Activated T-cell treated with anti-CD3 and anti-CD28 coated beads for 48 hours (primary cell): ENCODE measurements around the gene ABHD3.
"Not testable (repeated sequence)": the region's sequence is repeated elsewhere in the genome, so short reads cannot be mapped to it uniquely, and the experiment has no call there.

Source experiments
- DNase-seq: peaks from one replicate; pipeline ENCODE4 v3.0.0-alpha.2; 2020; ENCODE audit warnings: low read depth

Gene ABHD3

DNA sequence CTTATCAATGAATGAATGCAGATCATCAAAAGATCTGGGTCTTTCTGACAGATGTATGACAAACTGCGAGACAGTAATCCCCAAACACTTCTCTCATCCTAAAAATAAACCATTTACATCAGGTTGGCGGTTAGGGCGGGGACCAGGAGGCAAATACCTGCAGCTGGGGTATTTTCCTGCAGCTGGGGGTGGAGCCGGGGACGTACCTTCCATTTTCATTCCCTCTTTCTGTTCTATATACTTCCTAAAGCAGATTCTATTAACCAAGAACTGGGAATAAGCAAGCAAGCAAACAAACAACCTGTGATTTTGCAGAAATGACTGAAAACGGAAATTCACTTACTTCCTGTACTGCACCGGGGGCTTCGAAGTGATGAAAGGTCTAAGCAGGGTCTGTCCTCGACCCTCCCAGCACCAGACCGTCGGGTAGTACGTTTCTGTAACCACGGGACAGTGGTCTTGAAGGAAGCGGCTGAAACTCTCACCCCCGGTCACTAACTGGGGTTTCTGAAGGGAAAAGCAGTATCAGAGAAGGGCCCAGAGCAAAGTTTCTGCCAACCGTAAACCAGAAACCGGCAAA lies 1.2 kb downstream of the ABHD3 start:
- DNase-seq = no peak

DNA sequence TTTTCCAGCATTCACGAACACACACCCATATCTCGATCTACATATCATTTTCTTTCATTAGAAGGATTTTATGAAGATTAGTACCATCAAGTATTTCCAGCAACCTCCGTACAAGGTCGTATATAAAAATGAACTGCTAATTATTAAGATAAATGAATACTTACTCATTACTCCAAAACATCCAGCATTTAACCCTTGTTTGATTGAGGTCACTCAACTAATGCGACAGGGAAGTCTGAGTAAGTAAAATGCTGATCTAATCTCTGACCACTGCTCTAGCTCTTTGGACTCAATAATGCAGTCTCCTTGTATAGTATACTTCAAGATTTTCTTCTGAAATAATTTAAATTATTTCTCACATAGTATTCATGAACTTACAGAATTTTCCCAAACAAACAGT lies 2.0 kb downstream of the ABHD3 start:
- no peak for DNase-seq

DNA sequence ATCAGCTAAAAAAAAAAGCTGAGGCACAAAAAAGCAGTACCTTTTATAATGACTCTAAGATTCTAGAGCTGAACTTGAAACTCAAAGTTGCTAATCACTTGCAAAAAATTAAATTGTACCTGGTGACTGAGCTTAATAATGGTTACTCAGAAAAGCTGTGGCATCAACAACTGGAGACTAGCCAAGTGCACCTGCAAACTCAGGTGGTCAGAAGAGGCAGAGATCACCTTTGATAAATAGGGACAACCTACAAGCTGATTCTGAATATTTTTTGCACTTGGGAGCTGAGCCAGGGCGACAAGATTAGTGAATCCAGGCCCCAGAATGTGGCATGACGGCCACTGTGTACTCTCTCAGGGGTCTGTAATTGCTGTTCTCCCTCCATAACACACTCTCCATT lies 3.0 kb downstream of the ABHD3 start:
- no peak for DNase-seq

DNA sequence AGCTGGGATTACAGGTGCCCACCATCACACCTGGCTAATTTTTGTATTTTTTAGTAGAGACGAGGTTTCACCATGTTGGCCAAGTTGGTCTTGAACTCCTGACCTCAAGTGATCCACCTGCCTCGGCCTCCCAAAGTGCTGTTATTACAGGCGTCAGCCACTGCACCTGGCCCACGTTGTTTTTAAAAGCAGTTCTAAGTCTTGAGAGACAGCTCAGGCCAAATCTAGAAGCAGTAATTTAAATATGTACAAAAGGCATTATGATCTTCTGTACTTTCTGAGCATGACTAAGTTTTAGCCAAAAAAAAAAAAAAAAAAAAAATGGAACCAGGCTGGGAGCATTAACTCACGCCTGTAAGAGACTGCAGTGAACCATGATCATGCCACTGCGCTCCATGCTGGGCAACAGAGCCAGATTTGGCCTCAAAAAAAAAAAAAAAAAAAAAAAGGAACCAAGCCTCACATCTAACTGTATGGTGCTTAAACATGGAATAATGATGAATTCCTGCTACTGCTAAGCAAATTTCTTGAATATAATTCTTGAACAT lies 4.0 kb downstream of the ABHD3 start:
- no peak for DNase-seq

DNA sequence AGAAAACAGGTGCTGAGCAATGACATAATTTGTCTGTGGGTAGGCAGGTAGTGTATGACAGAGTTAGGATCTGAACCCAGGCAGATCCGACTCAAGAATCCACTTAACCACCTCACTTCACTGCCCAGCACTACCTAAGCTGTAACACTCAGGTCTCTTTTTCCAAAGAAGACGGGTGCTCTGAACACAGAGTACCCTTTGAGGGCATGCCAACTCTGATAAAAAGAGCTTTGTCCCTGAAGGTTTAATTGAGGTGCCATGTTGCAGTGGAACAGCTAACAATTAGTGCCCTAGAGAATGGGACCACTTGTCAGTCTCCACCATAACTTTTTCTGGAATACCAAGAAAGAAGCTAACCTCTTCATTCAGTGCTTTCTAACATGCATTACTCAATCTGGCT lies 11.3 kb downstream of the ABHD3 start:
- DNase-seq = no peak

DNA sequence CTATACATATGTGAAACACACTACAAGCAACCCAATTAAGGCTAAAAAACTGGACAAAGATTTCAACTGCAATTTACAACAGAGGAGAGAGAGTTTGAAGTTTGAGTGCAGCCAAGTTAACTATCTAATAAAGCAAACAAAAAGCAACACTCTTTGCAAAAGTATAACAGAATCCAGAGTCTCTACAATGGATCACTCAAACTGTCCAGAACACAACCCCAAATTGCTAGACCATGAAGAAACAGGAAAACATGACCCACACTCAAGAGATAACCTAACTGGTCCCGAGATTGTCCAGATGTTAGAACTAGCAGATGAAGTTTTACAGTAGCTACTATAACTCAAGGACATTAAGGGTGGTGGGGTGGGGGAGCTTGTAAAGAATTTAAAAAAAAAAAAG lies 14.8 kb downstream of the ABHD3 start:
- DNase-seq = no peak

DNA sequence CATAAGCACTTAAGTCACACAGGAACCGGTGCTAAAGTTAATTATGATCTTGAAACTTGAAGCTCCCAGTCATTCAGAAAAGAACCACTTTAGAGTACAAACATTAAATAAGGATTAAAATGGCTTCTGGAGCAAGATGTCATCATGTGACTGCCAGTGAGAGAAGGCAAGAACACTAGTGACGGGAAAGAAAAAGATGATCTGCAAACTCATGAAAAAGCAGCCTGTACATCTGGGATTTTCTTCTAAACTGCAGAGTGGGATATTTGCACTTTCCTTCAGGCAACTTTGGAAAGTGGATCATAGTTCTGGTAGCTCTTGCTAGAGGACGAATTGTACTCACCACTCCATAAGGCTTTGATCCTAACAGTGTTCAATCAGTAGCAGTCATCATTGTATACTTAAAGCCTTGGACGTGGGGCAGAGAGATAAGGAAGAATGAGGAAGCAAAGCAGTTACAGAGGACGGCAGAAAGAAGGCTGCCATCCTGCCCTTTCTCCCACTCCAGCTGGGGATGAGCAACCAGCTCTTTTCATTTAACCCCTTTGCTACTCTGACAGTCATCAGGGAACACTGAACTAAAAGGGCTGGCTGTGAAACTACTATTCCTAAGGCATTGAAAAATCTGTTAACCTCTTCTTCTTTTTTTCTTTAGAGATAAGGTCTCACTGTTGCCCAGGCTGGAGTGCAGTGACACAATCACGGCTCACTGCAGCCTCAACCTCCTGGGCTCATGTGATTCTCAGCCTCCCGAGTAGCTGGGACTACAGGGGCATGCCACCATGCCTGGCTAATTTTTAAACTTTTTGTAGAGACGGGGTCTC lies 18.1 kb downstream of the ABHD3 start:
- DNase-seq = no peak

DNA sequence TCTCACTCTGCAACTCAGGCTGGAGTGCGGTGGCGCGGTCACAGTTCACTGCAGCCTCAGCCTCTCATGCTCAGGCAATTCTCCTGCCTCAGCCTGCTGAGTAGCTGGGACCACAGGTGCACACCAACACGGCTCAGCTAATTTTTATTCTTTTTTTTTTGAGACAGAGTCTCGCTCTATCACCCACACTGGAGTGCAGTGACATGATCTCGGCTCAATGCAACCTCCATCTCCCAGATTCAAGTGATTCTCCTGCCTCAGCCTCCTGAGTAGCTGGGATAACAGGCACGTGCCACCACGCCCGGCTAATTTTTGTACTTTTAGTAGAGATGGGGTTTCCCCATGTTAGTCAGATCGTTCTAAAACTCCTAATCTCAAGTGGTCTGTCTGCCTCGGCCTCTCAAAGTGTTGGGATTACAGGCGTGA lies 19.0 kb downstream of the ABHD3 start:
- DNase-seq = not testable (repeated sequence)

DNA sequence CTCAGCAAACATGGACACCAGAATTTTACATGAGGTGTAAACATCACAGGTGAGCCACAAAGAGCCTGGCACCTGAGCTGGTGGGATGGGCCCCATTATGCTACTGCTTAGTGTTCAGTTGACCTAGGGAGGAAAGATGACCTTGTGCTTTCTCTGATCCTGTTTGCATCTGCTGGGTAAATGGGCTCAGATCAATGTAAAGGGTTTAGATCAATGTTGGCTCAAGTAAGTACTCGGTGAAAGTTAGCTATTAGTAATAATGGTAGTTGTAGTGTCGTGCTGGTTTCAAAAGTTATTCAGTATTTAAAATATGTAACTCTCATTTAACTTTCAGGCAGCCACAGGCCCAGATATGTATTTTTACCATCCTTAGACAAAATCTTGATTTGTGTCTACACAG lies 19.8 kb downstream of the ABHD3 start:
- DNase-seq = no peak

DNA sequence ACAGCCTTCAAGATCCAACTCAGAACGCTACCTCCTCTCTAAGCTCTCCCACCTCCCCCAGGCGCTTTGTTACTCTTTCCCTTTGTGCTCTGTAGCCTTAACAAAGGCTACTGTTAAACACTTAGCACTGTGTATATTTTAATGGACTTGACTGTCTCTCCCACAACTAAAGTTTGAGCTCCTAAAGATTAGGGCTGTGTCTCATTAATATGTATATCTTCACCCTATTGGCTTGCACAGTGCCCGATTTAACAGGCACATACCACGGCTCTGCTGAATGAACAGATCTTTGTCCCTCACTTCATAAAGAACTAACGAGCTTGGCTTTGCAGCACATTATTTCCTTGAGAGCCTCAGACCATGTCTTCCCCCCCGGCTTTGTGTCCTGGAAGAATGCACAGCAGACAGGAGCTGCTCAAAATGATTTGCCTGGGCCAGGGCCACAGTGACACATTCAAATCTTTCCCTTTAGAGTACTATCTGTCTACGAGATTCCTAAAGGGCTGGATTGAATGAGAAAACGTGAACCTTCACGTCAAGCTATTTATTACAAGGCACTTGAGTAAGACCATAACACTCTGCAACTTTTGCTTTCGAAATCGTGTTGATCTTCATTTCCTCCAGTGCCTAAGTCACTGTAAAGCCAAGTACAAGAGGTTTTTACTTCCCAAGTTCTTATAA lies 22.1 kb downstream of the ABHD3 start:
- DNase-seq = no peak

DNA sequence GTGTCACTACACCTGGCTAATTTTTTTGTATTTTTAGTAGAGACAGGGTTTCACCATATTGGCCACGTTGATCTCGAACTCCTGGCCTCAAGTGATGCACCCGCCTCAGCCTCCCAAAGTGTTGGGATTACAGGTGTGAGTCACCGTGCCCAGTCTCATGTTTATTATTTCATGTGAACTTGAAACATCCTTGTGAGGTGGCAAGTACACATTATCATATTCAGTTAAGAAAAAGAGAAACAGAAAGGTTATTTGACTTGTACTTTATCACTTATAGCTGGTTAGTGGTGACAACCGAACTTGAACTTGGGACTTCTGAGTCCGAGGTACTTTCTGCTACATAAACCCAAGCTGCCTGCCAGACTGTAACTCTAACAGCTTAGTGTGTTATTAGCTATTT lies 24.4 kb downstream of the ABHD3 start:
- no peak for DNase-seq

DNA sequence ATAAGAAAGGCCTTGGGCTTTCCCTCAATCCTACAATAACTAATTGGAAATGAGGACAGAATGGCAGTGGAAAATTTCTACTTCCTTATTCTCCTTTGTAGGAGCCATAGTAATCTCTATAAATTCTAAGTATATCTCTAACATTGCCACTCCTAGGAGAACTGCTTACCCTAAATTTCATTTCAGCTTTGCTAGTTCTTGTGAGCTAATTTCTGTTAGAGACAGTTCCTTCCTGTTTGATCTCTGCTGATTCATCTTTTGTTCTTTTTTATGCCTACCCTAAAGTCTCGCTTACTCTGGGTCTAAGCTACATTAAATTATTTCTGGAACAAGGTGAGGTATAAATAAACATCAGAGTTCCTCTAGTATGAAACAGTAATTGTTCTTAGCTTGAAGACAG lies 25.7 kb downstream of the ABHD3 start:
- no peak for DNase-seq

DNA sequence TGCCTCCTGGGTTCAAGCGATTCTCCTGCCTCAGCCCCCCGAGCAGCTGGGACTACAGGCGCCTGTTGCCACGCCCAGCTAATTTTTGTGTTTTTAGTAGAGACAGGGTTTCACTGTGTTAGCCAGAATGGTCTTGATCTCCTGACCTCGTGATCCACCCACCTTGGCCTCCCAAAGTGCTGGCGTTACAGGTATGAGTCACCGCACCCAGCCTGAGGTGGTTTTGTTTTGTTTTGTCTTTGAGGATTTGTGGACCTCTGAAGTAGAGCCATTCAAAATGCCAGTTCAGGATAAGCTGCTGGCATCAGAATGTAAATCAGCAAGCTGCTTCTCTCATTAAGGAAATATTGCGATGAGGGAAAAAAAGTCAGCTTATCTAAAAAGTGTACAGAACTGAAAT lies 29.2 kb downstream of the ABHD3 start:
- DNase-seq = peak; percentile 15

DNA sequence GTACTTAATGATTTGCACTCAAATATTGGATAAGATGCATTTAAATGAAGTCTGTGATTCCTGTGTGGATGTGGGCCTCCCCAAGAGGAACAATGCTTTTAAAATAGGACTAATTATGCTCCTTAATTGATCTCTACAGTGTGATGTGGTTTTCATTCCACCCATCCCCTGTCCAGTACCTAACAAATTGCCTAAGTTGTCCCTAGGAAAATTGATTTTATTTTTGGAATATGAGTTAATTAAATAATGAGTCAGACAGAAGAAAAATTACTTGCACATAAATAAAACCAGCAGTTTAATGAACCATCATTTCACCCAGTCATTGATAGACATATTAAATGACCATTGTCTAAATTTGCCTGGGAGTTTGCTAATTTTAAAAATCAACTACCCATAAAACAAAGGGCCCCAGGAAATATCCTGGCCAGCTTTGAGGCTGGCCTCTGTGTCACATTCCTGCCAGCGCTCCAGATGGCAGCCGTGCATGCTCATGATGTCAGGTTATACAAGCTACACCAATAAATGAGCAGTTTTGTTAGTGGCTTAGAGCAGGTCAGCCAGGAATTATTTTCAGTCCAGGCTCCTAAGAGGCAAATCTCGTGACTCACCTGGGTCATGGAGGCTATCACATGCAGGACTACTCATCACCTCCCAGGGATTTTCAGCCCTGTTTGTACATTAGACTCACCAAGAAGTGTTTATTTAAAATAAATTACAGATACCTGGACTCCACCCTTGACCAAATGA lies 31.9 kb downstream of the ABHD3 start:
- no peak for DNase-seq

DNA sequence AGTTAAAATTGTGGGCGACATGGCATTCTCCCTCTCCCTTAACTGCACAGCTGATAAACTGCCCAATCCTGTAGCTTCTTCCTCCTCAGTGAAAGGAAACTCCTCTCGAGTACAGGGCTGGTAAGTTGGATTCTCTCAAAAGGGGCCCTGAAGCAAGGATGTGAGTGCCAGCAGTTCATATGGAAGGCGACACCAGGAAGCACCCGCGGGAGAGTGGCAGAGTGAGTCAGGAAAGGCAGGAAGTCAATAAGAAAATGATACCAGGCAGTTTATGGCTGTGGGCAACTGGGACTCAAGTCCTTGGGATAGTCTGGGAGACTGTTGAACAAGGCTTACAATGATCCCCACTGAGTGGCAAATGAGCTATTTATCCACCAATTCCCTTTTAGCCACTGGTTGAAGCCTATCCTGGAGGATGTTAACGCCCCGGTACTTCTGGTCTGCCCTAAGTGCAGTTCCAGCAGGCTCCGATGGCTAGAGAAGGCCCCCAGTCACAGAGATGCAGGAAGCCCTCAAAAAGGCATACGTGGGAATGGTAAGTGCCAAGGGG lies 34.8 kb downstream of the ABHD3 start:
- DNase-seq = no peak

DNA sequence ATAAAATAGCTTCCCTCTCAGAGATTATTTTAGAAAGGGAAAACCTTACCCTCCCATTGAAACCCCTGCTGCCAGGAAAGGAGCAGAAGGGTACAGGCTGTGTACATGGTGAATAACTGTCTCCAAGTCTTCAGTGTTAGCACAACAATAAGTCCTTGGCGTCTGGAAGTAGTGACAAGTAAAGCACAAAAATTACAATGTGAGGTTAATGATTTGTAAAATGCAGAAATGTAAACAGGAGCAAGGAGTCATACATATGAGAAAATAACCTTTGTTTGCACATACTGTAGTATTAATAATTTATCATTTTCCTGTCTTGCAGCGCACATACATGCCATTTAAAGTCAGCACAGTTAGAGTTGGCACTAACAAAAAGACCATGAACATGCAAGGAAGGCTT lies 40.5 kb downstream of the ABHD3 start:
- no peak for DNase-seq

DNA sequence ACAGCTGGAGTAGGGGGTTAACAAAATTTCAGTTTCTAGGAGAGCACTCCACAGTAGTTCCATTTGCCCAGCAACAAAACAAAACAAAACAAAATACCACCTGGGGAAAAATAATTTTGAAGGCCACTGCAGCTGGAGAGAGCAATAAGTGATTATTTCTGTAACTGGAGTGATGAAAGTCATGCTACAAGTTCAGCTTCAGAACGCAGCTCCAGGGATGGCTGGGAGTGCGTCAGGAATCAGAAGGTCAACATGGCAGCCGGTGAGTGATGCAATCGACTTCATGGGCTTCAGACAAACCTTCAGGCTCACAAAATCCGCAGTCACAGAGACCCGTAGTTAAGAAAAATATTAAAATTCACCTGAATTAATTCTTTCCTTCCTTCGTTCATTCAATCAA lies 41.0 kb downstream of the ABHD3 start:
- no peak for DNase-seq

DNA sequence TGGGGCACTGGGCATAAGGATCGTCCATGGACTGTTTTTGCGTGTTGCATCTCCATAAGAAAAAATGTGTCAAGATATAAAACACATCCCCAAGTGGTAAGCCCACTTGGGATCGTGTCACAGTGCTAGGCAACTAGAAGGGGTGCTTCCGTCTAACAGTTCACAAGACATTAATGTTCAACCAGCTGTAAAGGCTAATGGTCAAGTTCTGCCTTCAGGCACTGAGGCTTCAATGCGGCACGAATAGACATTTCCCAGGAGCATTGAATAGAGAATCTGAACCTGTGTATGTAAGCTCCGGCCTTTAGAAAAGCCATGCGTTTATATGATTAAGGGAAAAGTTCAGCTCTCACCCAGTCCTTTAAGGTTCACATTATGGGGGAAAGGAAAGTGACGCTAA lies 42.0 kb downstream of the ABHD3 start:
- no peak for DNase-seq

DNA sequence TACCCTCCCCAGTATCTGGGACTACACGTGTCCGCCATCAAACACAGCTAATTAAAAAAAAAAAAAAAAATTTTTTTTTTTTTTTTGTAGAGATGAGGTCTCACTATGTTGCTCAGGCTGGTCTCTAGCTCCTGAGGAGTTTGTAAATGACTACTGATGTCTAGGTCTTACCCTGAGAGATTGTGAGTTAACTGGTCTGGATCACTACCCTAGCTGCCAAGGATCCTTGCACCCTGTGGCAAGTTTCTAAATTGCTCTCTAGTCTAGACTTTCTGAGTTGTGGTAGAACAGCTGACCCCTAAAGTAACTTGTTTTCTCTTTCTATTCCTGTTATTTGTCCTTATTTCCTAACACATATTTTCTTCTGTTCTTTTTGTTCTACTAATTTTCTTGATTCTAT lies 44.5 kb downstream of the ABHD3 start:
- DNase-seq = no peak

DNA sequence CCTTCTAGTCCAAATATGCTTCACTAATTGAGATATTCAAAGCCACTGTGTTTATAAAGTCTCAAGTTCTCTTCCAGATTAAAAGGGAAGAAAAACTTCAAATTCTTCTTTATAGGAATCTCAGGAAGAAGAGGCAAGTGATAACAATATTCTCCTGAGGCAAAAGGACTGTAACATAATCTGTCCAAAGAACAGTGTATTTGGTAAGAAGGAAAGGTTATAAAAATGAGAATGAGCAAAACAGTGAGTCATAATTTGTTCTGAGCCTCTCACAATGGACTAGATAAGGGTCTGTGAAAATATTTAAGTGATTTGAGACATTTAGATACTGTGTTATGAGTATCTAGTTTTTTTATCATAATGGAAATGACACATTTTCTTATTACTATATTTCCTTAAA lies 48.2 kb downstream of the ABHD3 start:
- DNase-seq = no peak

DNA sequence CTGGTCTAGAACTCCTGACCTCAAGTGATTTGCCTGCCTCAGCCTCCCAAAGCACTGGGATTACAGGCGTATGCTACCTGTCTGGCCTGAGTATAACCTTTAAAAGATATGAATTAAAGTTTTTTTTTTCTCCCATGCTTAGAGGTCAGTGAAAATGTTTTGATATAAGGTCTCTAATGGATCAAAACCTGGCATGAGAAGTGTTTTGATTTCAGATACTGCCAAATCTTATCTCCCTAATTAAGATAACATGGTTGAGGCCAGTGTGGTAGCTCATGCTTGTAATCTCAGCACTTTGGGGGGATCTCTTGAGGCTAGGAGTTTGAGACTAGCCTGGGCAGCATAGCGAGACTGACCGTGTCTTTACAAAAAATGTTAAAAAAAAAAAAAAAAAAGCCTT lies 51.2 kb downstream of the ABHD3 start:
- DNase-seq = no peak

DNA sequence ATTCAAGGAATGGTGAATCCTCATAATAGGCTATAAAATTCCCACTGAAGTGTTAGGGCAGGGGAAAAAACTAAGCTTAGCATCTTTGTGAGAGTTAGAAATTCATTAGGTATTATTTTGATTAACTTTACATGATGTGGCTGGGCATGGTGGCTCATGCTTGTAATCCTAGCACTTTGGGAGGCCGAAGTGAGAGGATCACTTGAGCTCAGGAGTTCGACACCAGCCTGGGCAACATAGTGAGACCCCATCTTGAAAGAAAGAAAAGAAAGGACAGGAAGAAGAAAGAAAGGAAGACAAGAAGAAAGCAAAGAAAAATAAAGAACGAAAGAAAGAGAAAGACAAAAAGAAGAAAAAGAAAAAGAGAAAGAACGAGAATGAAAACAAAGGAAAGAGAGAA lies 52.5 kb downstream of the ABHD3 start:
- DNase-seq = no peak
